Natural killer cell treated with Interleukin-12 subunit alpha and Interleukin-12 subunit beta and Interleukin-15 and Interleukin-18, amount 100 ng/mL, for 72 hours (primary cell): ENCODE data around the gene HLA-DQB2. TPM values are rescaled to one million over a fixed set of nuclear protein-coding genes. Genes with fewer than 3 reads are reported as not detected.

Experiments
- ATAC-seq, 2 donors: fragments of 150-1000 bp; cut with Tn5 transposase in 1 of 2; sonication (Bioruptor Pico), chemical (Tn5 transposase) in 1 of 2; 2 replicates each; pipeline ENCODE4 v1.10.0; 2021
- DNase-seq: peaks from one replicate; pipeline ENCODE4 v3.0.0; 2022; ENCODE audit warnings: low spot score
- H3K27ac Mint-ChIP-seq, 2 donors: 1 replicate in 1 of 2; 2 replicates in 1 of 2; pipeline ENCODE4 v1.8.0; 2022; ENCODE audit warnings: mixed read lengths in 2 of 2, mild to moderate bottlenecking in 1 of 2, moderate library complexity in 1 of 2
- H3K27me3 Mint-ChIP-seq, 2 donors: 1 replicate in 1 of 2; 2 replicates in 1 of 2; pipeline ENCODE4 v1.8.0; 2022; ENCODE audit warnings: mixed read lengths in 2 of 2
- H3K36me3 Mint-ChIP-seq: one replicate; pipeline ENCODE4 v1.8.0; 2022; ENCODE audit warnings: mixed read lengths
- H3K4me1 Mint-ChIP-seq, 2 donors: 1 replicate in 1 of 2; 2 replicates in 1 of 2; pipeline ENCODE4 v1.8.0; 2022; ENCODE audit warnings: low read depth in 2 of 2, mixed read lengths in 2 of 2, mild to moderate bottlenecking in 1 of 2
- H3K4me3 Mint-ChIP-seq: one replicate; pipeline ENCODE4 v1.8.0; 2022; ENCODE audit warnings: mixed read lengths
- H3K9me3 Mint-ChIP-seq: 2 replicates; pipeline ENCODE4 v1.8.0; 2022; ENCODE audit warnings: mixed read lengths
- total RNA-seq, 2 donors: library from RNA; stranded (reverse); gene quantifications; one replicate each; pipeline ENCODE4 v1.2.3, GENCODE V29; 2022

HLA-DQB2 gene
- total RNA-seq, 2 donors from 2014 or later: 0.88 to 7.4 TPM

GRCh38 chr6:32718879-32719278, 44.5 kb downstream of the HLA-DQB2 start:
- Mint-ChIP-seq H3K27ac (no peak overlapping the region), H3K9me3 (no peaks in the 10 kb centered on the region), H3K36me3 (no peaks in the 10 kb centered on the region), H3K4me1 (no peaks in the 10 kb centered on the region), H3K27me3 (peaks cover 29 to 30% of the 10 kb centered on the region in 2 donors), H3K4me3 (no peak overlapping the region)
- DNase-seq (no peak), ATAC-seq (no peak)

- Mint-ChIP-seq H3K27me3 (peaks cover 19 to 24% of the 10 kb centered on the region in 2 donors), H3K36me3 (no peaks in the 10 kb centered on the region), H3K27ac (no peak overlapping the region), H3K4me3 (no peak overlapping the region), H3K4me1 (no peaks in the 10 kb centered on the region), H3K9me3 (no peaks in the 10 kb centered on the region)
- DNase-seq (no peak), ATAC-seq (no peak)
These were observed 46.9 kb downstream of the HLA-DQB2 start for GRCh38 chr6:32716396-32716795.

- H3K36me3 Mint-ChIP-seq: no peaks in the 10 kb centered on the region
These were observed 50.1 kb downstream of the HLA-DQB2 start for GRCh38 chr6:32713241-32713640.

GRCh38 chr6:32709625-32710024, 53.7 kb downstream of the HLA-DQB2 start:
- H3K27me3 Mint-ChIP-seq: peaks cover 0 to 4% of the 10 kb centered on the region in 2 donors
- no peak overlapping the region for H3K27ac Mint-ChIP-seq
- peaks cover 0 to 5% of the 10 kb centered on the region in 2 donors for H3K4me1 Mint-ChIP-seq
- no peaks in the 10 kb centered on the region for H3K36me3 Mint-ChIP-seq
- ATAC-seq (no peak), DNase-seq (no peak)
- H3K4me3 Mint-ChIP-seq: no peak overlapping the region
- no peaks in the 10 kb centered on the region for H3K9me3 Mint-ChIP-seq

More at GRCh38 chr6:32713241-32713640, 50.1 kb downstream of the HLA-DQB2 start:
- ATAC-seq: no peak
- Mint-ChIP-seq H3K27me3 (peaks cover 0 to 7% of the 10 kb centered on the region in 2 donors), H3K4me3 (no peak overlapping the region), H3K4me1 (no peaks in the 10 kb centered on the region), H3K27ac (no peak overlapping the region), H3K9me3 (no peaks in the 10 kb centered on the region)
- no peak for DNase-seq

Other genes with a start within 250 kb of the HLA-DQB2 start
- 10 to 100 TPM; 15.9 to 53.6 TPM for gene HLA-DRB5, start 233.2 kb downstream of the HLA-DQB2 start, total RNA-seq
- 100 to 1,000 TPM in 1 of 2 donors, 10 to 100 TPM in 1; 69.9 to 117 TPM for gene HLA-DRB1, start 173.7 kb downstream of the HLA-DQB2 start, total RNA-seq
- gene HLA-DQA1, start 126.1 kb downstream of the HLA-DQB2 start, total RNA-seq: 10 to 100 TPM in 1 of 2 donors, 1 to 10 TPM in 1; 7.8 to 92.0 TPM
- gene HLA-DQB1, start 96.9 kb downstream of the HLA-DQB2 start, total RNA-seq: 10 to 100 TPM; 21.0 to 48.6 TPM
- gene HLA-DQA2, start 22.1 kb downstream of the HLA-DQB2 start, total RNA-seq: 10 to 100 TPM in 1 of 2 donors, 1 to 10 TPM in 1; 1.2 to 10.9 TPM
- gene HLA-DOB, start 53.5 kb upstream of the HLA-DQB2 start, total RNA-seq: 10 to 100 TPM in 1 of 2 donors, 1 to 10 TPM in 1; 3.3 to 13.9 TPM
- gene TAP2, start 75.2 kb upstream of the HLA-DQB2 start, total RNA-seq: 100 to 1,000 TPM; 220 to 252 TPM
- gene PSMB8, start 80.5 kb upstream of the HLA-DQB2 start, total RNA-seq: 100 to 1,000 TPM; 259 to 356 TPM
- 100 to 1,000 TPM; 512 to 588 TPM for gene TAP1, start 90.2 kb upstream of the HLA-DQB2 start, total RNA-seq
- 100 to 1,000 TPM; 212 to 401 TPM for gene PSMB9, start 90.7 kb upstream of the HLA-DQB2 start, total RNA-seq
- 10 to 100 TPM in 1 of 2 donors, 1 to 10 TPM in 1; 2.7 to 17.8 TPM for gene HLA-DMB, start 177.5 kb upstream of the HLA-DQB2 start, total RNA-seq
- 10 to 100 TPM; 16.9 to 73.0 TPM for gene HLA-DMA, start 189.6 kb upstream of the HLA-DQB2 start, total RNA-seq
- 100 to 1,000 TPM; 347 to 352 TPM for gene BRD2, start 205.1 kb upstream of the HLA-DQB2 start, total RNA-seq
- 10 to 100 TPM in 1 of 2 donors, under 1 TPM in 1; 0.86 to 22.1 TPM for gene HLA-DOA, start 246.1 kb upstream of the HLA-DQB2 start, total RNA-seq